NCI-H1694 treated with DMSO at 0.1 percent for 48 hours (cell line): ENCODE data around the gene FEV.

ENCODE experiments used
- DNase-seq: peaks from one replicate; lab custom pipeline; 2025; lab: John Stamatoyannopoulos, UW

Gene FEV

GRCh38 chr2:218993345-218994315 lies 8.6 kb upstream of the FEV start, which contains the start of gene CRYBA2:
TSS of gene CRYBA2 (minus strand) at chr2:218993422. CDS start at chr2:218993176, 246 bp downstream.
- no peak for DNase-seq

- no peak for DNase-seq
Observed at GRCh38 chr2:218992703-218993344, 7.8 kb upstream of the FEV start.

GRCh38 chr2:218992196-218992595 lies 7.2 kb upstream of the FEV start:
- DNase-seq = no peak

GRCh38 chr2:218991674-218992168 lies 6.7 kb upstream of the FEV start:
- no peak for DNase-seq

GRCh38 chr2:218990612-218991011 lies 5.6 kb upstream of the FEV start:
- DNase-seq = no peak

- no peak for DNase-seq
Observed at GRCh38 chr2:218990052-218990451, 5.1 kb upstream of the FEV start.

GRCh38 chr2:218988650-218989049 lies 3.7 kb upstream of the FEV start:
- no peak for DNase-seq

- DNase-seq = no peak
Observed at GRCh38 chr2:218988164-218988563, 3.2 kb upstream of the FEV start.

GRCh38 chr2:218986148-218986761 lies 1.3 kb upstream of the FEV start:
- no peak for DNase-seq

- no peak for DNase-seq
Observed at GRCh38 chr2:218985325-218986091, 524 bp upstream of the FEV start.

GRCh38 chr2:218984239-218985020 lies 554 bp downstream of the FEV start:
- no peak for DNase-seq

- no peak for DNase-seq
Observed at GRCh38 chr2:218983934-218984238, 1.1 kb downstream of the FEV start.

- no peak for DNase-seq
Observed at GRCh38 chr2:218983263-218983933, 1.6 kb downstream of the FEV start.

- no peak for DNase-seq
Observed at GRCh38 chr2:218982586-218983262, 2.3 kb downstream of the FEV start.

- DNase-seq = no peak
Observed at GRCh38 chr2:218981881-218982585, 3.0 kb downstream of the FEV start.

- peak; percentile 62 for DNase-seq
Observed at GRCh38 chr2:218981390-218981880, 3.5 kb downstream of the FEV start.

GRCh38 chr2:218980735-218981389 lies 4.1 kb downstream of the FEV start:
- peak; percentile 72 for DNase-seq
